ENCODE data around the gene CHN2.

GRCh38 chr7:29278337-29279069 is 83.9 kb downstream of the CHN2 start:
- TF ChIP-seq POLR2A (IDR thresholded peaks at IDR 0.05) = no peak
- no peak for TF ChIP-seq CTCF (IDR thresholded peaks at IDR 0.05)

Measured in transverse colon (tissue), 3 donors.